H9 (cell line): Measurements from ENCODE around the gene NOTCH1. TPM values are rescaled to one million over a fixed set of nuclear protein-coding genes. Genes with fewer than 3 reads are reported as not detected.

Experiments
- DNase-seq: peaks from one replicate; pipeline ENCODE4 v3.0.0-alpha.2; 2017
- H2AFZ ChIP-seq: one replicate; pipeline ENCODE4 v1.6.1; 2013; ENCODE audit warnings: mild to moderate bottlenecking, low read length, control low read depth, moderate library complexity
- H2AK5ac ChIP-seq: 2 replicates; pipeline ENCODE4 v1.6.1; 2013; ENCODE audit warnings: low read length, control low read depth, mixed read lengths; ENCODE audit not compliant: insufficient read length
- H2BK120ac ChIP-seq: one replicate; pipeline ENCODE4 v1.6.1; 2013; ENCODE audit warnings: low read depth, mild to moderate bottlenecking, low read length, control low read depth, inconsistent platforms; ENCODE audit not compliant: poor library complexity, severe bottlenecking
- H2BK12ac ChIP-seq: 2 replicates; pipeline ENCODE4 v1.6.1; 2013; ENCODE audit warnings: low read length, control low read depth, mixed read lengths, low read depth; ENCODE audit not compliant: insufficient read length
- H2BK15ac ChIP-seq: 2 replicates; pipeline ENCODE4 v1.6.1; 2013; ENCODE audit warnings: low read depth, low read length, control low read depth
- H2BK20ac ChIP-seq: one replicate; pipeline ENCODE4 v1.6.1; 2013; ENCODE audit warnings: low read depth, mild to moderate bottlenecking, low read length, control low read depth, inconsistent platforms; ENCODE audit not compliant: poor library complexity, severe bottlenecking
- H2BK5ac ChIP-seq: 2 replicates; pipeline ENCODE4 v1.6.1; 2013; ENCODE audit warnings: low read length, control low read depth, mixed read lengths; ENCODE audit not compliant: insufficient read length
- H3K14ac ChIP-seq: 2 replicates; pipeline ENCODE4 v1.6.1; 2013; ENCODE audit warnings: low read length, control low read depth; ENCODE audit not compliant: insufficient read depth
- H3K18ac ChIP-seq: 2 replicates; pipeline ENCODE4 v1.6.1; 2013; ENCODE audit warnings: low read depth, mild to moderate bottlenecking, mixed read lengths, low read length, control low read depth; ENCODE audit not compliant: insufficient read length
- H3K23ac ChIP-seq: 2 replicates; pipeline ENCODE4 v1.6.1; 2013; ENCODE audit warnings: low read length, control low read depth, mixed read lengths, low read depth; ENCODE audit not compliant: insufficient read length
- H3K23me2 ChIP-seq: 2 replicates; pipeline ENCODE4 v1.6.1; 2013; ENCODE audit warnings: low read depth, mild to moderate bottlenecking, mixed read lengths, low read length, control low read depth; ENCODE audit not compliant: insufficient read length, poor library complexity, severe bottlenecking
- H3K27ac ChIP-seq: 2 replicates; pipeline ENCODE4 v1.5.1; 2013; ENCODE audit warnings: low read length, control low read depth, mixed read lengths, low read depth; ENCODE audit not compliant: insufficient read length
- H3K27me3 ChIP-seq: 2 replicates; pipeline ENCODE4 v1.6.1; 2013; ENCODE audit warnings: low read length, control low read depth, inconsistent platforms; ENCODE audit not compliant: insufficient read depth
- H3K4ac ChIP-seq: 2 replicates; pipeline ENCODE4 v1.6.1; 2013; ENCODE audit warnings: low read depth, mild to moderate bottlenecking, control low read depth, inconsistent platforms, low read length, moderate library complexity
- H3K4me1 ChIP-seq: 2 replicates; pipeline ENCODE4 v1.6.1; 2013; ENCODE audit warnings: low read length, control low read depth, inconsistent platforms; ENCODE audit not compliant: insufficient read depth
- H3K4me2 ChIP-seq: 2 replicates; pipeline ENCODE4 v1.6.1; 2013; ENCODE audit warnings: low read length, control low read depth, mixed read lengths; ENCODE audit not compliant: insufficient read length, insufficient read depth
- H3K56ac ChIP-seq: 2 replicates; pipeline ENCODE4 v1.6.1; 2013; ENCODE audit warnings: low read depth, mild to moderate bottlenecking, mixed read lengths, low read length, control low read depth; ENCODE audit not compliant: insufficient read length
- H3K79me1 ChIP-seq: 2 replicates; pipeline ENCODE4 v1.6.1; 2013; ENCODE audit warnings: low read depth, mild to moderate bottlenecking, moderate library complexity, low read length, control low read depth, inconsistent platforms; ENCODE audit not compliant: insufficient read depth, poor library complexity, severe bottlenecking
- H3K79me2 ChIP-seq: 2 replicates; pipeline ENCODE4 v1.6.1; 2013; ENCODE audit warnings: low read length, control low read depth, inconsistent platforms; ENCODE audit not compliant: insufficient read depth
- H3K9ac ChIP-seq: 2 replicates; pipeline ENCODE4 v1.6.1; 2013; ENCODE audit warnings: low read length, control low read depth, mixed read lengths; ENCODE audit not compliant: insufficient read length; ENCODE audit errors: extremely low read depth
- H3K9me3 ChIP-seq: one replicate; pipeline ENCODE4 v1.6.1; 2013; ENCODE audit warnings: low read depth, low read length, inconsistent platforms; ENCODE audit not compliant: control insufficient read depth
- H3T11ph ChIP-seq: one replicate; pipeline ENCODE4 v1.6.1; 2013; ENCODE audit warnings: mild to moderate bottlenecking, low read length, control low read depth, inconsistent platforms
- H4K20me1 ChIP-seq: one replicate; pipeline ENCODE4 v1.6.1; 2013; ENCODE audit not compliant: control insufficient read depth, insufficient read length, insufficient read depth
- H4K5ac ChIP-seq: 2 replicates; pipeline ENCODE4 v1.6.1; 2013; ENCODE audit warnings: low read depth, mild to moderate bottlenecking, mixed read lengths, low read length, control low read depth; ENCODE audit not compliant: insufficient read length
- H4K8ac ChIP-seq: replicated peaks from 2 replicates; pipeline ENCODE4 v1.6.1; 2013; ENCODE audit warnings: low read length, control low read depth, mixed read lengths, low read depth; ENCODE audit not compliant: insufficient read length
- H4K91ac ChIP-seq: 2 replicates; pipeline ENCODE4 v1.6.1; 2013; ENCODE audit warnings: low read depth, mild to moderate bottlenecking, moderate library complexity, mixed read lengths, low read length, control low read depth; ENCODE audit not compliant: insufficient read length
- H3K27ac Mint-ChIP-seq, 3 experiments: 2 replicates in 2 of 3; 3 replicates in 1 of 3; pipeline ENCODE4 v1.8.0; 2020 to 2021; ENCODE audit warnings: mixed read lengths in 3 of 3, mild to moderate bottlenecking in 1 of 3, moderate library complexity in 1 of 3
- H3K27me3 Mint-ChIP-seq: 2 replicates; pipeline ENCODE4 v1.8.0; 2021; ENCODE audit warnings: low read depth, mild to moderate bottlenecking, moderate library complexity, mixed read lengths
- H3K36me3 Mint-ChIP-seq, 3 experiments: 2 replicates in 2 of 3; 3 replicates in 1 of 3; pipeline ENCODE4 v1.8.0; 2020 to 2021; ENCODE audit warnings: low read depth in 3 of 3, mixed read lengths in 3 of 3; ENCODE audit not compliant: insufficient read depth in 1 of 3
- H3K4me1 Mint-ChIP-seq, 2 experiments: 2 replicates each; pipeline ENCODE4 v1.8.0; 2020; ENCODE audit warnings: mixed read lengths in 2 of 2
- H3K4me3 Mint-ChIP-seq, 2 experiments: 2 replicates in 1 of 2; 3 replicates in 1 of 2; pipeline ENCODE4 v1.8.0; 2020 to 2021; ENCODE audit warnings: mild to moderate bottlenecking in 2 of 2, mixed read lengths in 2 of 2, moderate library complexity in 1 of 2
- H3K9me3 Mint-ChIP-seq, 2 experiments: 2 replicates in 1 of 2; 3 replicates in 1 of 2; pipeline ENCODE4 v1.8.0; 2020; ENCODE audit warnings: mild to moderate bottlenecking in 2 of 2, mixed read lengths in 2 of 2, moderate library complexity in 1 of 2
- WGBS: extraction: QIAGEN DNeasy Blood & Tissue Kit; methylation state at CpG from one replicate; pipeline ENCODE4 v1.1.7; 2013; ENCODE audit warnings: missing lambda C conversion rate, low lambda C conversion rate, mixed read lengths; ENCODE audit not compliant: insufficient read length; ENCODE audit errors: extremely low coverage; 5-methylcytosine and 5-hydroxymethylcytosine counted together
- total RNA-seq: library from RNA; stranded (reverse); gene quantifications from 2 replicates; pipeline ENCODE4 v1.2.1, GENCODE V29; 2021
- TF ChIP-seq, protein P1 (sequence below): fragments of 200-600 bp; sonication (generic); conservative IDR thresholded peaks from 3 replicates; pipeline ENCODE4 v1.8.0; 2021; ENCODE audit warnings: antibody characterized with exemption, mild to moderate bottlenecking

NOTCH1 gene
- total RNA-seq, 1 experiment from 2014 or later, result 71.6 TPM

DNA sequence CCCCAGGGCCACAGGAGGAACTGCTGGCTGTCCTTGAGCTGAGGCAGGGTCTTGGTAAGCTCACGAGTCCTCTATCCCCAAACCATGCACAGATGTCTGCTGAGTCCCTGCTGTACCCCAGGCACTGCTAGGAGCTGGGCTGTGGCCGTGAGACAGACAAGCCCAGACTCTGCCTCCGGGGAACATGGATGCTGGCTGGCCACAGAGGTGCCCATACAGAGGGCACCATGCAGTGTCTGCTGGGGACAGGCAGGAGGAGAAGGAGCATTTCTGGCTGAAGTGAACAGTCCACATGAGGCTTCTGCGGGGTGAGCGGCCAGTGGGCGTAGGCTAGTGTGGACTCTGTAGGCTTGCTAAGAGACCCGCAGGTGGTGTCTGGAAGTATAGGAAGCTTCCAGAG is 58.2 kb downstream of the NOTCH1 start:
- no peak overlapping the region for H3K4me3 Mint-ChIP-seq

More for the DNA sequence above, 58.2 kb downstream of the NOTCH1 start:
- Histone ChIP-seq H3K4ac (no peak overlapping the region), H3K18ac (no peak overlapping the region), H3K4me2 (no peak overlapping the region), H3K79me1 (no peaks in the 10 kb centered on the region), H3K23me2 (peaks cover 5% of the 10 kb centered on the region), H3K14ac (no peak overlapping the region), H4K91ac (no peak overlapping the region), H3K4me1 (no peaks in the 10 kb centered on the region), H3K27ac (no peak overlapping the region), H3K9ac (no peak overlapping the region), H2BK15ac (no peak overlapping the region), H2BK12ac (no peak overlapping the region), H2BK20ac (no peak overlapping the region), H2AFZ (no peak overlapping the region), H3K23ac (no peak overlapping the region), H2BK120ac (no peak overlapping the region), H2AK5ac (no peak overlapping the region), H4K20me1 (no peaks in the 10 kb centered on the region), H4K8ac (no peak overlapping the region), H3K27me3 (no peaks in the 10 kb centered on the region), H4K5ac (no peak overlapping the region), H2BK5ac (no peak overlapping the region), H3K9me3 (no peaks in the 10 kb centered on the region), H3K56ac (no peak overlapping the region), H3T11ph (no peak overlapping the region), H3K79me2 (no peaks in the 10 kb centered on the region)
- no CpG with 5 or more reads among the region's 7 CpGs for WGBS
- Mint-ChIP-seq H3K4me1 (no peaks in the 10 kb centered on the region), H3K27ac (no peak overlapping the region), H3K36me3 (peaks cover 0 to 3% (median 0%) of the 10 kb centered on the region in 3 experiments; a peak in 1 of 7 replicates), H3K9me3 (no peaks in the 10 kb centered on the region; a peak in 1 of 5 replicates), H3K27me3 (no peaks in the 10 kb centered on the region; the same call in 1 of the 2 replicates)
- TF ChIP-seq, protein P1, sequence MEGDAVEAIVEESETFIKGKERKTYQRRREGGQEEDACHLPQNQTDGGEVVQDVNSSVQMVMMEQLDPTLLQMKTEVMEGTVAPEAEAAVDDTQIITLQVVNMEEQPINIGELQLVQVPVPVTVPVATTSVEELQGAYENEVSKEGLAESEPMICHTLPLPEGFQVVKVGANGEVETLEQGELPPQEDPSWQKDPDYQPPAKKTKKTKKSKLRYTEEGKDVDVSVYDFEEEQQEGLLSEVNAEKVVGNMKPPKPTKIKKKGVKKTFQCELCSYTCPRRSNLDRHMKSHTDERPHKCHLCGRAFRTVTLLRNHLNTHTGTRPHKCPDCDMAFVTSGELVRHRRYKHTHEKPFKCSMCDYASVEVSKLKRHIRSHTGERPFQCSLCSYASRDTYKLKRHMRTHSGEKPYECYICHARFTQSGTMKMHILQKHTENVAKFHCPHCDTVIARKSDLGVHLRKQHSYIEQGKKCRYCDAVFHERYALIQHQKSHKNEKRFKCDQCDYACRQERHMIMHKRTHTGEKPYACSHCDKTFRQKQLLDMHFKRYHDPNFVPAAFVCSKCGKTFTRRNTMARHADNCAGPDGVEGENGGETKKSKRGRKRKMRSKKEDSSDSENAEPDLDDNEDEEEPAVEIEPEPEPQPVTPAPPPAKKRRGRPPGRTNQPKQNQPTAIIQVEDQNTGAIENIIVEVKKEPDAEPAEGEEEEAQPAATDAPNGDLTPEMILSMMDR, result no peak
- DNase-seq, result no peak
